HepG2 (cell line): Measurements from ENCODE around the gene SFTA2. TPM values are rescaled to one million over a fixed set of nuclear protein-coding genes. Genes with fewer than 3 reads are reported as not detected.

Experiments
- AGO2 ChIP-seq: fragments of 200-400 bp; formaldehyde crosslinking; optimal IDR thresholded peaks from 2 replicates; pipeline ENCODE3; 2017; ENCODE audit warnings: mild to moderate bottlenecking, low read depth, low read length, moderate library complexity
- AHR ChIP-seq: IDR thresholded peaks from 2 replicates; pipeline ENCODE4 v1.6.1; 2018; ENCODE audit warnings: missing genetic modification reagents, missing compliant biosample characterization
- ETV5 ChIP-seq: IDR thresholded peaks from 2 replicates; pipeline ENCODE4 v1.6.1; 2018; ENCODE audit warnings: missing biosample characterization, missing genetic modification reagents, inconsistent platforms, borderline replicate concordance
- HIVEP1 ChIP-seq: sonication (generic); formaldehyde crosslinking; IDR thresholded peaks from 2 replicates; pipeline ENCODE4 v1.4.0; 2020; ENCODE audit warnings: mild to moderate bottlenecking, missing genetic modification reagents
- MIER3 ChIP-seq: IDR thresholded peaks from 2 replicates; pipeline ENCODE4 v1.6.1; 2016; ENCODE audit warnings: missing compliant biosample characterization, borderline replicate concordance
- MTA1 ChIP-seq: sonication (generic); formaldehyde crosslinking; IDR thresholded peaks from 2 replicates; pipeline ENCODE4 v1.4.0; 2020; ENCODE audit warnings: missing genetic modification reagents, mild to moderate bottlenecking, borderline replicate concordance
- PLRG1 ChIP-seq: fragments of 450-650 bp; conservative IDR thresholded peaks from 2 replicates; pipeline ENCODE4 v1.6.1; 2016
- RCOR2 ChIP-seq: IDR thresholded peaks from 2 replicates; pipeline ENCODE4 v1.6.1; 2016; ENCODE audit warnings: missing biosample characterization, missing genetic modification reagents
- REXO4 ChIP-seq: sonication (generic); formaldehyde crosslinking; IDR thresholded peaks from 2 replicates; pipeline ENCODE4 v1.8.0; 2022; ENCODE audit warnings: missing genetic modification reagents, mild to moderate bottlenecking, borderline replicate concordance
- SATB2 ChIP-seq: sonication (generic); formaldehyde crosslinking; IDR thresholded peaks from 2 replicates; pipeline ENCODE4 v1.5.0; 2020; ENCODE audit warnings: missing genetic modification reagents
- SIX4 ChIP-seq: sonication (generic); formaldehyde crosslinking; IDR thresholded peaks from 2 replicates; pipeline ENCODE4 v1.4.0; 2020; ENCODE audit warnings: missing genetic modification reagents
- SMAD3 ChIP-seq: sonication (generic); formaldehyde crosslinking; IDR thresholded peaks from 2 replicates; pipeline ENCODE4 v1.4.0; 2020; ENCODE audit warnings: missing genetic modification reagents
- SMAD9 ChIP-seq: sonication (generic); formaldehyde crosslinking; IDR thresholded peaks from 2 replicates; pipeline ENCODE4 v1.5.1; 2020; ENCODE audit warnings: mild to moderate bottlenecking, missing genetic modification reagents
- YY1 ChIP-seq: IDR thresholded peaks from 2 replicates; pipeline ENCODE4 v1.6.1; 2011; ENCODE audit warnings: low read length, low read depth, moderate library complexity, mild to moderate bottlenecking; ENCODE audit not compliant: insufficient read depth, insufficient replicate concordance
- ZIK1 ChIP-seq: sonication (generic); formaldehyde crosslinking; IDR thresholded peaks from 2 replicates; pipeline ENCODE4 v1.5.0; 2020; ENCODE audit warnings: mild to moderate bottlenecking, low read depth, missing genetic modification reagents, borderline replicate concordance
- ZMAT5 ChIP-seq: sonication (generic); formaldehyde crosslinking; IDR thresholded peaks from 2 replicates; pipeline ENCODE4 v1.5.0; 2020; ENCODE audit warnings: mild to moderate bottlenecking, low read depth, missing genetic modification reagents, borderline replicate concordance
- ZNF235 ChIP-seq: sonication (generic); formaldehyde crosslinking; IDR thresholded peaks from 2 replicates; pipeline ENCODE4 v1.8.1; 2023; ENCODE audit warnings: mild to moderate bottlenecking, missing genetic modification reagents, borderline replicate concordance
- ZNF256 ChIP-seq: sonication (generic); formaldehyde crosslinking; conservative IDR thresholded peaks from 2 replicates; pipeline ENCODE4 v1.4.0; 2020; ENCODE audit warnings: missing genetic modification reagents
- ZNF331 ChIP-seq: sonication (generic); formaldehyde crosslinking; IDR thresholded peaks from 2 replicates; pipeline ENCODE4 v1.4.0; 2020; ENCODE audit warnings: missing genetic modification reagents
- ZNF44 ChIP-seq: sonication (generic); formaldehyde crosslinking; IDR thresholded peaks from 2 replicates; pipeline ENCODE4 v1.5.1; 2020; ENCODE audit warnings: mild to moderate bottlenecking, missing genetic modification reagents
- ZNF777 ChIP-seq: sonication (generic); formaldehyde crosslinking; IDR thresholded peaks from 2 replicates; pipeline ENCODE4 v1.4.0; 2020; ENCODE audit warnings: missing genetic modification reagents
- polyA plus RNA-seq, 8 experiments: library from polyadenylated mRNA; depleted of rRNA in 3 of 8; stranded (reverse) in 7 of 8; unstranded in 1 of 8; fragments of >200 nt; fragmentation: Illumina TruSeq in 4 of 8; extraction: Trizol in 4 of 8; gene quantifications; 2 replicates each; pipeline versions ENCODE4 v1.2.1 to v1.2.3, GENCODE V29; 2011 to 2016; ENCODE audit warnings: low read depth in 4 of 8, missing spikeins in 1 of 8, mixed read lengths in 1 of 8; ENCODE audit not compliant: insufficient read depth in 1 of 8
- total RNA-seq, 5 experiments: library from RNA; depleted of rRNA; stranded (reverse); fragments of >200 nt; fragmentation: Illumina TruSeq; extraction: Trizol; gene quantifications; 2 replicates each; pipeline ENCODE4 v1.2.3, GENCODE V29; 2016; ENCODE audit warnings: low read depth in 1 of 5
- TF ChIP-seq, protein P1 (sequence below): sonication (generic); formaldehyde crosslinking; IDR thresholded peaks from 2 replicates; pipeline ENCODE4 v1.4.0; 2020; ENCODE audit warnings: mild to moderate bottlenecking, missing genetic modification reagents
- TF ChIP-seq, protein P2 (sequence below): sonication (generic); formaldehyde crosslinking; IDR thresholded peaks from 2 replicates; pipeline ENCODE4 v1.4.0; 2020; ENCODE audit warnings: mild to moderate bottlenecking, missing genetic modification reagents
- TF ChIP-seq, protein P3 (sequence below): sonication (generic); formaldehyde crosslinking; IDR thresholded peaks from 2 replicates; pipeline ENCODE4 v1.8.1; 2023; ENCODE audit warnings: missing genetic modification reagents, inconsistent platforms, borderline replicate concordance

SFTA2 gene
- total and polyA plus RNA-seq, 2 of the 13 experiments (the other 11 are each of a cell fraction or from before 2014, with no cell fraction given) = not detected

- peak; percentile 71; the same call in 1 of the 2 replicates for TF ChIP-seq ZNF256 (CRISPR knock-in tag)
- TF ChIP-seq MIER3 (CRISPR knock-in tag) = peak; percentile 94
- peak; percentile 99 for TF ChIP-seq ZNF235 (CRISPR knock-in tag)
- peak; percentile 66; the same call in 1 of the 2 replicates for TF ChIP-seq SATB2 (CRISPR knock-in tag)
- peak; percentile 73 for TF ChIP-seq ZNF777 (CRISPR knock-in tag)
- TF ChIP-seq, protein P1, sequence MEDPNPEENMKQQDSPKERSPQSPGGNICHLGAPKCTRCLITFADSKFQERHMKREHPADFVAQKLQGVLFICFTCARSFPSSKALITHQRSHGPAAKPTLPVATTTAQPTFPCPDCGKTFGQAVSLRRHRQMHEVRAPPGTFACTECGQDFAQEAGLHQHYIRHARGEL = peak; percentile 94
- TF ChIP-seq SIX4 = peak; percentile 34; the same call in 1 of the 2 replicates
- TF ChIP-seq SMAD9 = no peak; the same call in 1 of the 2 replicates
- peak; percentile 48; the same call in 1 of the 2 replicates for TF ChIP-seq MTA1 (CRISPR knock-in tag)
- TF ChIP-seq ZNF331 (CRISPR knock-in tag) = peak; percentile 94
- peak; percentile 98 for TF ChIP-seq AGO2
- TF ChIP-seq, protein P2, sequence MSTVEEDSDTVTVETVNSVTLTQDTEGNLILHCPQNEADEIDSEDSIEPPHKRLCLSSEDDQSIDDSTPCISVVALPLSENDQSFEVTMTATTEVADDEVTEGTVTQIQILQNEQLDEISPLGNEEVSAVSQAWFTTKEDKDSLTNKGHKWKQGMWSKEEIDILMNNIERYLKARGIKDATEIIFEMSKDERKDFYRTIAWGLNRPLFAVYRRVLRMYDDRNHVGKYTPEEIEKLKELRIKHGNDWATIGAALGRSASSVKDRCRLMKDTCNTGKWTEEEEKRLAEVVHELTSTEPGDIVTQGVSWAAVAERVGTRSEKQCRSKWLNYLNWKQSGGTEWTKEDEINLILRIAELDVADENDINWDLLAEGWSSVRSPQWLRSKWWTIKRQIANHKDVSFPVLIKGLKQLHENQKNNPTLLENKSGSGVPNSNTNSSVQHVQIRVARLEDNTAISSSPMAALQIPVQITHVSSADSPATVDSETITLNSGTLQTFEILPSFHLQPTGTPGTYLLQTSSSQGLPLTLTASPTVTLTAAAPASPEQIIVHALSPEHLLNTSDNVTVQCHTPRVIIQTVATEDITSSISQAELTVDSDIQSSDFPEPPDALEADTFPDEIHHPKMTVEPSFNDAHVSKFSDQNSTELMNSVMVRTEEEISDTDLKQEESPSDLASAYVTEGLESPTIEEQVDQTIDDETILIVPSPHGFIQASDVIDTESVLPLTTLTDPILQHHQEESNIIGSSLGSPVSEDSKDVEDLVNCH = peak; percentile 37; the same call in 1 of the 2 replicates
- TF ChIP-seq ETV5 (CRISPR knock-in tag) = peak; percentile 79
- no peak for TF ChIP-seq ZMAT5 (CRISPR knock-in tag)
- TF ChIP-seq AHR (CRISPR knock-in tag) = peak; percentile 97
- TF ChIP-seq HIVEP1 (CRISPR knock-in tag) = peak; percentile 74; the same call in 1 of the 2 replicates
- TF ChIP-seq REXO4 (CRISPR knock-in tag) = 0 out of 2 replicates have a peak, but pooled peaks have one; percentile 74
- 0 out of 2 replicates have a peak, but pooled peaks have one; percentile 33 for TF ChIP-seq RCOR2 (CRISPR knock-in tag)
- peak; percentile 96; the same call in 1 of the 2 replicates for TF ChIP-seq ZIK1 (CRISPR knock-in tag)
- no peak for TF ChIP-seq PLRG1
- TF ChIP-seq, protein P3, sequence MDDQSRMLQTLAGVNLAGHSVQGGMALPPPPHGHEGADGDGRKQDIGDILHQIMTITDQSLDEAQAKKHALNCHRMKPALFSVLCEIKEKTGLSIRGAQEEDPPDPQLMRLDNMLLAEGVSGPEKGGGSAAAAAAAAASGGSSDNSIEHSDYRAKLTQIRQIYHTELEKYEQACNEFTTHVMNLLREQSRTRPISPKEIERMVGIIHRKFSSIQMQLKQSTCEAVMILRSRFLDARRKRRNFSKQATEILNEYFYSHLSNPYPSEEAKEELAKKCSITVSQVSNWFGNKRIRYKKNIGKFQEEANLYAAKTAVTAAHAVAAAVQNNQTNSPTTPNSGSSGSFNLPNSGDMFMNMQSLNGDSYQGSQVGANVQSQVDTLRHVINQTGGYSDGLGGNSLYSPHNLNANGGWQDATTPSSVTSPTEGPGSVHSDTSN = 0 out of 2 replicates have a peak, but pooled peaks have one; percentile 59
- peak; percentile 78 for TF ChIP-seq YY1
- peak; percentile 76 for TF ChIP-seq SMAD3 (CRISPR knock-in tag)
- peak; percentile 30; the same call in 1 of the 2 replicates for TF ChIP-seq ZNF44
These were observed 17.7 kb downstream of the SFTA2 start, which contains the start of gene VARS2 (continued) for GRCh38 chr6:30914076-30914853.
